ENCODE measurements around the gene DNAI4.

DNA sequence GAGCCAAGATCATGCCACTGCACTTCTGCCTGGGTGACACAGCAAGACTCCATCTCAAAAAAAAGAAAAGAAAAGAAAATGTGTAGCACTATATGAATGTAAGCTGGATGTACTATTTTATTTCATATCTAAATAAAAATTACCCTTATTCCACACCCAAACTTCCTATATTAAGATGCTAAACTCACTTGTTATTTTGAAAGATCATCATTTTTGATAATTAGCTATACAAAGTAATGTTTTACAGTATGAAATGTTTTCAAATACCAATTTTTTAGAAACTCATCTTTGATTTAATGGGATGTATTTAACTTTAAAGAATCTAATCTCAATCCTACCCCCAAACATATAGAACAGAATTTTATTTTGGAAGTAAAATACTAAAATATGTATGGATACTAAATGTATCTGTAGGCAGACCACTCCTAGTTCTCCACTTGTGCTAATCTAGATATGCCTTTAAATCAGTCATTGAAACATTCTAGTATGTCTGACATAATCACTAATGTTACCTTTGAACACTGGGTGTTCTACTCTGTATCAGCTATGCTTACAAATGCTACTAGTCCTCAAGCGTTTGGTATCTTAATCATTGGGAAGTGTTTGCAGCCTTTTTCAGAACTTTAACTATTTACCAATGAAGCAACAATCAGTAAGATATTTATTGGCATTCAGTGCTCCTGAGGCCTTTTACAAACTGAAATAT lies 13.0 kb upstream of the DNAI4 start:
- TF ChIP-seq, protein P1, sequence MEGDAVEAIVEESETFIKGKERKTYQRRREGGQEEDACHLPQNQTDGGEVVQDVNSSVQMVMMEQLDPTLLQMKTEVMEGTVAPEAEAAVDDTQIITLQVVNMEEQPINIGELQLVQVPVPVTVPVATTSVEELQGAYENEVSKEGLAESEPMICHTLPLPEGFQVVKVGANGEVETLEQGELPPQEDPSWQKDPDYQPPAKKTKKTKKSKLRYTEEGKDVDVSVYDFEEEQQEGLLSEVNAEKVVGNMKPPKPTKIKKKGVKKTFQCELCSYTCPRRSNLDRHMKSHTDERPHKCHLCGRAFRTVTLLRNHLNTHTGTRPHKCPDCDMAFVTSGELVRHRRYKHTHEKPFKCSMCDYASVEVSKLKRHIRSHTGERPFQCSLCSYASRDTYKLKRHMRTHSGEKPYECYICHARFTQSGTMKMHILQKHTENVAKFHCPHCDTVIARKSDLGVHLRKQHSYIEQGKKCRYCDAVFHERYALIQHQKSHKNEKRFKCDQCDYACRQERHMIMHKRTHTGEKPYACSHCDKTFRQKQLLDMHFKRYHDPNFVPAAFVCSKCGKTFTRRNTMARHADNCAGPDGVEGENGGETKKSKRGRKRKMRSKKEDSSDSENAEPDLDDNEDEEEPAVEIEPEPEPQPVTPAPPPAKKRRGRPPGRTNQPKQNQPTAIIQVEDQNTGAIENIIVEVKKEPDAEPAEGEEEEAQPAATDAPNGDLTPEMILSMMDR (IDR thresholded peaks at IDR 0.05), result no peak
- no peak for TF ChIP-seq POLR2A (IDR thresholded peaks at IDR 0.05)
